HG03060 (cell line): ENCODE data around the gene PPP4R2.

Experiments used
- ATAC-seq: cut with Tn5 transposase; IDR thresholded peaks from one replicate; pipeline ENCODE4 v1.9.1; 2021; ENCODE audit warnings: low read depth, moderate number of reproducible peaks; ENCODE audit not compliant: unreplicated experiment

Gene PPP4R2

GRCh38 chr3:72996473-72997333 lies at the start of gene PPP4R2:
PPP4R2 (plus strand) TSS chr3:72996811; CDS start chr3:72997038, 227 bp downstream.
- ATAC-seq, result peak; percentile 72

GRCh38 chr3:72947715-72948490 lies 48.7 kb upstream of the PPP4R2 start:
- ATAC-seq, result no peak

- no peak for ATAC-seq
Observed at GRCh38 chr3:72949016-72949415, 47.6 kb upstream of the PPP4R2 start.

GRCh38 chr3:72950372-72950771 lies 46.2 kb upstream of the PPP4R2 start:
- ATAC-seq, result no peak

GRCh38 chr3:72950801-72951200 lies 45.8 kb upstream of the PPP4R2 start:
- no peak for ATAC-seq

GRCh38 chr3:72951259-72951722 lies 45.3 kb upstream of the PPP4R2 start:
- ATAC-seq, result no peak

- no peak for ATAC-seq
Observed at GRCh38 chr3:72953325-72953956, 43.2 kb upstream of the PPP4R2 start.

- no peak for ATAC-seq
Observed at GRCh38 chr3:72957297-72957696, 39.3 kb upstream of the PPP4R2 start.

- no peak for ATAC-seq
Observed at GRCh38 chr3:72959336-72959735, 37.3 kb upstream of the PPP4R2 start.

GRCh38 chr3:72960812-72961518 lies 35.6 kb upstream of the PPP4R2 start:
- no peak for ATAC-seq

- ATAC-seq, result no peak
Observed at GRCh38 chr3:72961752-72962151, 34.9 kb upstream of the PPP4R2 start.

GRCh38 chr3:72962317-72962716 lies 34.3 kb upstream of the PPP4R2 start:
- no peak for ATAC-seq

GRCh38 chr3:72964633-72965032 lies 32.0 kb upstream of the PPP4R2 start:
- no peak for ATAC-seq

- ATAC-seq, result no peak
Observed at GRCh38 chr3:72968266-72968664, 28.3 kb upstream of the PPP4R2 start.

- ATAC-seq, result no peak
Observed at GRCh38 chr3:72969766-72970165, 26.8 kb upstream of the PPP4R2 start.

GRCh38 chr3:72970942-72971341 lies 25.7 kb upstream of the PPP4R2 start:
- no peak for ATAC-seq

- no peak for ATAC-seq
Observed at GRCh38 chr3:72972706-72973030, 23.9 kb upstream of the PPP4R2 start.

- ATAC-seq, result no peak
Observed at GRCh38 chr3:72973031-72973723, 23.4 kb upstream of the PPP4R2 start.

- no peak for ATAC-seq
Observed at GRCh38 chr3:72973786-72974185, 22.8 kb upstream of the PPP4R2 start.

GRCh38 chr3:72974956-72975355 lies 21.7 kb upstream of the PPP4R2 start:
- no peak for ATAC-seq
